Brain microvascular endothelial cell (primary cell): ENCODE results near the gene LYRM2.

Experiments used
- DNase-seq: peaks from one replicate; pipeline ENCODE4 v3.0.0-alpha.2; 2020
- H3K27ac ChIP-seq: fragments of 250-450 bp; sonication (Bioruptor Pico); 2 replicates; pipeline ENCODE4 v1.5.1; 2020; ENCODE audit warnings: mild to moderate bottlenecking, moderate library complexity
- H3K27me3 ChIP-seq: fragments of 250-450 bp; sonication (Bioruptor Pico); replicated peaks from 2 replicates; pipeline ENCODE4 v1.5.1; 2020; ENCODE audit warnings: mild to moderate bottlenecking
- H3K36me3 ChIP-seq: fragments of 250-450 bp; sonication (Bioruptor Pico); replicated peaks from 2 replicates; pipeline ENCODE4 v1.5.1; 2020; ENCODE audit warnings: mild to moderate bottlenecking
- H3K4me3 ChIP-seq: 2 replicates; pipeline ENCODE4 v1.5.1; 2011; ENCODE audit warnings: low read depth, mild to moderate bottlenecking, control low read depth, low read length, moderate library complexity
- CTCF ChIP-seq: IDR thresholded peaks from 2 replicates; pipeline ENCODE4 v1.5.1; 2011; ENCODE audit warnings: low read depth, mild to moderate bottlenecking, moderate library complexity, low read length, control low read depth, inconsistent platforms; ENCODE audit errors: missing control alignments
- in situ Hi-C: cut with HindIII; loops from 2 replicates; pipeline ENCODE4 v1.10.0; 2017; ENCODE audit warnings: low sequenced_read_pairs, low pct_ligation_motif_present

LYRM2 gene

GRCh38 chr6:89527634-89528033 is 110.9 kb downstream of the LYRM2 start:
- Histone ChIP-seq H3K4me3 (no peak overlapping the region), H3K27me3 (no peaks in the 10 kb centered on the region), H3K27ac (no peak overlapping the region), H3K36me3 (no peaks in the 10 kb centered on the region)
- no peak for DNase-seq
- in situ Hi-C loops = no loop called here
- TF ChIP-seq CTCF = no peak

GRCh38 chr6:89526563-89526869 is 112.0 kb downstream of the LYRM2 start:
- in situ Hi-C loops = no loop called here
- Histone ChIP-seq H3K4me3 (no peak overlapping the region), H3K36me3 (no peaks in the 10 kb centered on the region), H3K27me3 (no peaks in the 10 kb centered on the region), H3K27ac (no peak overlapping the region)
- DNase-seq = no peak
- TF ChIP-seq CTCF = no peak

DNA sequence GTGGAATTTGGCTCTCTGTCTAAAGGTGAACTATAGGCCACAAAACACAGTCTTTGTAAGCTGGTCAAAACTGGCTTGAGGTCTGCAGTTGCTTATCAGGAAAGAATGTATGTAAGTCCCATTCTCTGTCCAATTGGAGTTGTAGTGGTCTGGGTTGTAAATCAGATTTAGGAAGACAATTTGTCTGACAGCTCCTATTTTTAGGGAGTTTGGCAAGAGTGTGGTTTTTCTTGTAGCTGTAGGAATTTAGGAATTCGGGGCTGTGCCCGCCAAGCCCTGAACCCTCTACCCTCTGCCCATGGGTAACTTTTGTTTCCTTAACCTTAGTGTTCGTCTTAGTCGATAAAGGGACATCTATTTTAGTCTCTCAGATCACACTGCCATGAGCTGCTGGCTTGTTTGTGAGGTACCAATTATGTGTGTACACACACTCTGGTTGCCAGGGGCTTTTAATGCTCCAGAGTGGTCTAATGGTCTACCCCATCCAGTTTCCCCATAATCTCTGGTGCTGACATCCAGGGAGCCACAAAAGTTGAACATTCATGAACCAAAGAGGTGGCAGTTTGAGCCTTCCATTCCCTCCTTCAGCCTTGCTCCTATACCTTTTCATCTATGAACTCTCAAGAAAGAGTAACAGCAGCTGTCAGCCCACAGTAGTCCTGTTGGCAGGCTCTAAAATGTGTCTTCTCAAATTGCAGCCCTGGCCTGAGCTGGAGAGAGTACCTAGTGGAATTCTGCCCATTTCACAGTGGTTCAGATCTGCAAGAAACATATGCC is 112.6 kb downstream of the LYRM2 start:
- Histone ChIP-seq H3K27me3 (no peaks in the 10 kb centered on the region), H3K4me3 (no peak overlapping the region), H3K27ac (no peak overlapping the region), H3K36me3 (no peaks in the 10 kb centered on the region)
- in situ Hi-C loops = no loop called here
- TF ChIP-seq CTCF = no peak
- DNase-seq = no peak

- no peaks in the 10 kb centered on the region for H3K36me3 ChIP-seq
- TF ChIP-seq CTCF = no peak
- no peaks in the 10 kb centered on the region for H3K27me3 ChIP-seq
- H3K27ac ChIP-seq = no peak overlapping the region
- in situ Hi-C loops = no loop called here
- no peak overlapping the region for H3K4me3 ChIP-seq
- DNase-seq = no peak
Measured at GRCh38 chr6:89522778-89523177, 115.8 kb downstream of the LYRM2 start.

DNA sequence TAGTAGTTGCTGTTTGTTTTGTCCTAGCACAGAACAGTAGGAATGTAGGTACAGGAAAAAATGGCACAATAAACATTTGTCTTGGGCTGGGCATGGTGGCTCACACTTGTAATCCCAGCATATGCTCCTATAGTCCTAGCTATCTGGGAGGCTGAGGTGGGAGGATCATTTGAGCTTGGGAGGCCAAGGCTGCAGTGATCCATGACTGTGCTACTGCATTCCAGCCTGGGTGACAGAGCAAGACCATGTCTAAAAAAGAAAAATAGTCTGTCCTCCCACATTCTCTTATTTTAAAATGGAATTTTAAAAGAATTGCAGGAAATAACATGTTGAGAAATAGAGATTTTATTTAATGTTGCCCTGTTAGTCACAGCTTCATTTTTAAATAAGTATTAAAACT is 117.8 kb downstream of the LYRM2 start:
- no peak for DNase-seq
- TF ChIP-seq CTCF = no peak
- no peak overlapping the region for H3K27ac ChIP-seq
- no peak overlapping the region for H3K4me3 ChIP-seq
- no peaks in the 10 kb centered on the region for H3K36me3 ChIP-seq
- in situ Hi-C loops = no loop called here
- H3K27me3 ChIP-seq = no peaks in the 10 kb centered on the region
